Nephron progenitor cell (in vitro differentiated cells): ENCODE measurements around the gene NFATC1.

ENCODE experiments used
- DNase-seq: peaks from one replicate; pipeline ENCODE4 v3.0.0; 2021
- H3K27ac Mint-ChIP-seq: 2 replicates; pipeline ENCODE4 v1.8.0; 2021; ENCODE audit warnings: mild to moderate bottlenecking, moderate library complexity, mixed read lengths
- H3K27me3 Mint-ChIP-seq: 2 replicates; pipeline ENCODE4 v1.8.0; 2021; ENCODE audit warnings: mild to moderate bottlenecking, low read depth, mixed read lengths; ENCODE audit not compliant: poor library complexity
- H3K36me3 Mint-ChIP-seq: 2 replicates; pipeline ENCODE4 v1.8.0; 2021; ENCODE audit warnings: low read depth, mixed read lengths
- H3K4me1 Mint-ChIP-seq: 2 replicates; pipeline ENCODE4 v1.8.0; 2021; ENCODE audit warnings: mixed read lengths
- H3K4me3 Mint-ChIP-seq: 2 replicates; pipeline ENCODE4 v1.8.0; 2021; ENCODE audit warnings: mild to moderate bottlenecking, moderate library complexity, mixed read lengths
- H3K9me3 Mint-ChIP-seq: 2 replicates; pipeline ENCODE4 v1.8.0; 2021; ENCODE audit warnings: mild to moderate bottlenecking, moderate library complexity, mixed read lengths
- CTCF ChIP-seq: fragments of 200-600 bp; sonication (generic); IDR thresholded peaks from 2 replicates; pipeline ENCODE4 v1.5.0; 2021; ENCODE audit warnings: antibody characterized with exemption

NFATC1 gene

DNA sequence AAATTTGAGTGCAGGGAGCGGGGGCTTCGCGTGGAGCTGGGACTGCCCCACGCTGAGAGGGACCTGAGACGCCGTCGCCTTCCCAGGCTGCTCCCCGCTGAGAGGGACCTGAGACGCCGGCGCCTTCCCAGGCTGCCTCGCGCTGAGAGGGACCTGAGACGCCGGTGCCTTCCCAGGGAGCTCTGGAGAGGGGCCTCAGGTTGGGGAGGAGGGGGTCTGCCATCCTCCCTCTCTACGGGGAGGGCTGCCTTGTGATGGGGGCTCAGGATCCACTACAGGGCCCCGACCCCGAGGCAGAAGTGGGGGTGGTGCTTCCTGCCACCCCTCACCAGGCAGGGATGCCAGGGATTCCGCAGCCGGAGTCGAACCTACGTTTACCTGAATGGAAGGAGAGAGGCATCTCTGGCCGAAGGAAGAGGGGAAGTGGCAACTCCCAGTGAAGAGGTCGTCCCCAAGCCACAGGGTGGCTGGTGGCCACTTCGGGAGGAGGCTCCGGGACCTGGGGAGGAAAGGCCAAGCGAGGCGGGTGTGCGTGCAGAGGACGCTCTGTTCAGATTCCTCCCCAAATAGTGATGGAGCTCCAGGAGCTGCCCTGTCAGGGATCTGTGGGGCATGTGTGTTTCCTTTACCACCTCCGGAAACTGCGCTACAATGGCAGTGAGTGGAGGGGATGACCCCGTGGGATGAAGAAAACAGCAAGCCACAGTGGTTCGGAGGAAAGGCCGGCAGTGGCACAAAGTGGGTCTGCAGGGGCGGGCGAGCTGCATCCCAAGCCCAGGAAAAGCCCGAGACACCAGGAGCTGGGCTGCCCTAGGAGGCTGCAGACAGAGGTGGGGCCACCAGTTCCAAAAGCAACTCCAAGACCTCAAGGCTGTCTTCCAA, 175.7 kb downstream of the NFATC1 start:
- H3K4me3 Mint-ChIP-seq: no peak overlapping the region
- DNase-seq: no peak

DNA sequence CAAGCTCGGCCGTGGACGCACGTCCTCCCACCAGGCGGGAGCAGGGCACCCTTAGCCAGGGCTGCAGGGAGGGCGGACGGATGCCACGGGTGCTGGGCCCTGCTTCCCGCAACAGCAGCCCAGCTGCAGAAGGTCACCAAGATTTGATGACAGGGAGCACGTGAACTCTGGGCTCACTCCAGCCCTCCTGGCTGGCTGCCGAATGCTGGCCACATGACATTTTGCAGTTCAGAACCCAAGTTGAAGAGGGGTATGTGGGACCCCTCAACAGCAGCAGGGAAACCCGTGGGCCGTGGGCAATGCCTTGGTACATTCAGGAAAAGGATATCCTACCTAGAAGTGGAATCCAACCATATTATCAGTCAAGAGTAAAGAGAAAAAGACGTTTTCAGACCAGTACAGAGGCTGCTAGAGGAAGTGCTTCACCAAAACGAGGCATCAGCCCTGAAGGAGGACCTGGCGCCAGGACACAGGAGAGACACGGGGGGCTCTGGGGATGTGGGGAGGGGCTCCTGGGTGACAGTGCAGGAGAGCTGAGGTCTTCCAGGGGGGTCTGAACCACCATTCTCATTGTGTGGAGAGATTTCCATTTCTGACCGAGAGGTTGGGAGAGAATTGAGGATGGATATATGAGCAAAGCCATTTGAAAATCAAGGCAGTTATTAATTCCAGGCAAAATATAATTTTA, 176.5 kb downstream of the NFATC1 start:
- peaks cover 50% of the 10 kb centered on the region for H3K4me1 Mint-ChIP-seq
- no peak for DNase-seq
- H3K27ac Mint-ChIP-seq: no peak overlapping the region
- no peak overlapping the region for H3K4me3 Mint-ChIP-seq
- H3K27me3 Mint-ChIP-seq: peaks cover 2% of the 10 kb centered on the region
- H3K9me3 Mint-ChIP-seq: peaks cover 35% of the 10 kb centered on the region
- TF ChIP-seq CTCF: no peak
- peaks cover 6% of the 10 kb centered on the region for H3K36me3 Mint-ChIP-seq

More for the DNA sequence above, 175.7 kb downstream of the NFATC1 start:
- no peak for TF ChIP-seq CTCF
- no peak overlapping the region for H3K27ac Mint-ChIP-seq
- peaks cover 35% of the 10 kb centered on the region for H3K9me3 Mint-ChIP-seq
- peaks cover 6% of the 10 kb centered on the region for H3K36me3 Mint-ChIP-seq
- peaks cover 58% of the 10 kb centered on the region for H3K4me1 Mint-ChIP-seq
- H3K27me3 Mint-ChIP-seq: peaks cover 2% of the 10 kb centered on the region

DNA sequence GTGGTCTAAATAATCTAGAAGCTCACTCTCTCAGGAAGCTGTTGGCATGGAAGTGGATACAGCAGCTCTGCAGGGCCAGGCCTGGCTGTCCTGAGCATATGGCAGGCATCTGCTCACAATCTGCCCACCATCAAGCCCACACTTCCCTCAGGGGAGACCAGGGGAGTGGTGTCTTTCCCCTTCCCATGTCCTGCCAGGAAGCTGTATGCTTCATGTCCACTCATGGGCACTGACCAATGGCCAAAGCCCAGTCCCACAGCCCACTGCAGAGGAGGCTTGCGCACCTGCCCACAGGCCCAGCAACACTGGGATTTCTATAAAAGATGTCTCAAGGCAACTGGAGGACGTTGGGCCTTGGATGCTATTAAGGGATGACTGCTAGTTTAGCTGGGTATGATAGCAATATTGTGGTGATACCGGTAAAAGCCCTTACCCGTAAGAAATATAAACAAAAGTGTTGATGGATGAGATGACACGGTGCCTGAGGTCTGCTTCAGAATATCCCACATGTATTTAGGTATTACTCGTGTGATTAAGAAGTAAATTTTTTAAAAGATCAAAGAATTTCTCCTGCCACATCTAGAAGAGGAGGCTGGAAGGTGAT, 177.2 kb downstream of the NFATC1 start:
- TF ChIP-seq CTCF: no peak
- Mint-ChIP-seq H3K27ac (no peak overlapping the region), H3K27me3 (peaks cover 2% of the 10 kb centered on the region), H3K4me3 (no peak overlapping the region), H3K4me1 (peaks cover 50% of the 10 kb centered on the region), H3K36me3 (peaks cover 6% of the 10 kb centered on the region), H3K9me3 (peaks cover 35% of the 10 kb centered on the region)
- DNase-seq: no peak

GRCh38 chr18:79573921-79574491, 178.3 kb downstream of the NFATC1 start:
- Mint-ChIP-seq H3K27me3 (peaks cover 2% of the 10 kb centered on the region), H3K9me3 (peaks cover 35% of the 10 kb centered on the region), H3K4me1 (peaks cover 44% of the 10 kb centered on the region), H3K4me3 (no peak overlapping the region), H3K27ac (no peak overlapping the region), H3K36me3 (peaks cover 6% of the 10 kb centered on the region)
- no peak for TF ChIP-seq CTCF
- no peak for DNase-seq

DNA sequence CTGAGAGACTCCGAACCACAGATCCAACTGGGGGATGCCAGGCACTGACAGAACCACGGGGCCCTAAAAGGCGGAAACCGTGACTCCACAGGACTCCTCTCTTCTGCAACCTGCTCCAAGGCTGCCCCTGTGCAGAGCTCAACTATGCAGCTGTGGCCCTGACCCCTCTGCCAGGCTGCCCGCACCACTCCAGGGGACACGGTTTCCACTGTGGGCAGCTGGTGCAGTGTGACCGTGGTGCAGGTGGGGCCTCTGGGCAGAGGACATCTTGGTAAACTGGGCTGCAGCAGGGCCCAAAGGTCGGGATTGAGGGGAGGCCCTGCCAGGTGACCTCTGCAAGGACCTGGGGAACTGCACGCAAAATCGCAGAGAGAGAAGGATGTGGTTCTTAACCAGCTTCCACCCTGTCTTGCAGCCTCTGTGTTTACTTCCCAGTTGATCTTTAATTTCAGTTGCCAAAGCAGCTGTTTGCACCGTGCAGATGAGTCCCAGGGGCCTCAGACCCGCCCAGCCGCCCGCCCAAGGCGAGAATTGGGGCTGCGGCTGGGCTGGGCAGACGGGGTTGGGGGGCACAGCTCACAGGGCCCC, 179.3 kb downstream of the NFATC1 start:
- peaks cover 6% of the 10 kb centered on the region for H3K36me3 Mint-ChIP-seq
- H3K4me3 Mint-ChIP-seq: no peak overlapping the region
- H3K27me3 Mint-ChIP-seq: no peaks in the 10 kb centered on the region
- DNase-seq: no peak
- H3K9me3 Mint-ChIP-seq: peaks cover 35% of the 10 kb centered on the region
- peaks cover 37% of the 10 kb centered on the region for H3K4me1 Mint-ChIP-seq
- no peak for TF ChIP-seq CTCF
- no peak overlapping the region for H3K27ac Mint-ChIP-seq
